HG02943 (cell line): ENCODE data around the gene SCGB3A1.

Source experiments
- ATAC-seq: cut with Tn5 transposase; IDR thresholded peaks from one replicate; pipeline ENCODE4 v1.9.1; 2021; ENCODE audit warnings: mild to moderate bottlenecking, low read depth, moderate library complexity; ENCODE audit not compliant: unreplicated experiment

The SCGB3A1 gene

GRCh38 chr5:180592176-180592575, 877 bp upstream of the SCGB3A1 start:
- no peak for ATAC-seq

- ATAC-seq: no peak
Observed at GRCh38 chr5:180590543-180591310, 572 bp downstream of the SCGB3A1 start.

GRCh38 chr5:180589771-180590542, 1.3 kb downstream of the SCGB3A1 start:
- ATAC-seq: no peak

- ATAC-seq: no peak
Observed at GRCh38 chr5:180586870-180587269, 4.4 kb downstream of the SCGB3A1 start.

- no peak for ATAC-seq
Observed at GRCh38 chr5:180586204-180586603, 5.1 kb downstream of the SCGB3A1 start.

GRCh38 chr5:180583738-180584137, 7.6 kb downstream of the SCGB3A1 start:
- ATAC-seq: no peak

GRCh38 chr5:180580681-180581080, 10.6 kb downstream of the SCGB3A1 start:
- no peak for ATAC-seq

GRCh38 chr5:180575571-180575970, 15.7 kb downstream of the SCGB3A1 start:
- ATAC-seq: no peak

GRCh38 chr5:180568914-180569313, 22.4 kb downstream of the SCGB3A1 start:
- no peak for ATAC-seq

GRCh38 chr5:180563994-180564393, 27.3 kb downstream of the SCGB3A1 start:
- no peak for ATAC-seq

- no peak for ATAC-seq
Observed at GRCh38 chr5:180558232-180558631, 33.1 kb downstream of the SCGB3A1 start.

GRCh38 chr5:180557217-180557809, 34.0 kb downstream of the SCGB3A1 start:
- ATAC-seq: no peak

- ATAC-seq: no peak
Observed at GRCh38 chr5:180555168-180555921, 36.0 kb downstream of the SCGB3A1 start.

GRCh38 chr5:180553530-180553929, 37.8 kb downstream of the SCGB3A1 start:
- ATAC-seq: no peak

GRCh38 chr5:180548563-180548962, 42.7 kb downstream of the SCGB3A1 start:
- ATAC-seq: no peak

GRCh38 chr5:180545248-180545647, 46.1 kb downstream of the SCGB3A1 start:
- no peak for ATAC-seq

GRCh38 chr5:180541710-180542109, 49.6 kb downstream of the SCGB3A1 start:
- ATAC-seq: no peak
